A549 treated with RU486 at 1 μM for 4 hours (cell line): Measurements from ENCODE around the gene KLF5. TPM values are rescaled to one million over a fixed set of nuclear protein-coding genes. Genes with fewer than 3 reads are reported as not detected.

Experiments used
- total RNA-seq: library from RNA; stranded (reverse); fragments of 200-300 nt; extraction: Qiagen RNA extraction; gene quantifications from 5 replicates; pipeline ENCODE4 v1.2.3, GENCODE V29; 2022; ENCODE audit warnings: low read depth

The KLF5 gene
- total RNA-seq = 32.3 to 44.4 TPM (median 41.4 TPM) in 5 replicates

GRCh38 chr13:73058736-73059459 is at the start of gene KLF5:
KLF5 (plus strand) TSS chr13:73059005; CDS start chr13:73059328, 323 bp downstream.

